CD4-positive, alpha-beta memory T cell (primary cell): Measurements from ENCODE around the gene KLC4. TPM values are rescaled to one million over a fixed set of nuclear protein-coding genes. Genes with fewer than 3 reads are reported as not detected.

Source experiments
- CTCF ChIA-PET: fragments of 350-600 bp; sonication (Branson Sonifier 250); formaldehyde crosslinking; loops from one replicate; lab custom pipeline; 2021; ENCODE audit warnings: inconsistent platforms; ENCODE audit not compliant: partially characterized antibody; lab: Charles Lee
- POLR2A ChIA-PET: fragments of 350-600 bp; sonication (Branson Sonifier 250); formaldehyde crosslinking; loops from one replicate; lab custom pipeline; 2021; ENCODE audit not compliant: partially characterized antibody; lab: Charles Lee
- DNase-seq, 5 donors: peaks; one replicate each; pipeline versions ENCODE4 v3.0.0 to v3.0.0-alpha.2; 2020 to 2022; ENCODE audit warnings: mixed read lengths in 1 of 5
- H3K27ac ChIP-seq: one replicate; pipeline ENCODE4 v1.7.0; 2013; ENCODE audit warnings: low read depth, low read length
- H3K27me3 ChIP-seq: 2 replicates; pipeline ENCODE4 v1.7.0; 2013; ENCODE audit warnings: mild to moderate bottlenecking, low read length, moderate library complexity; ENCODE audit not compliant: insufficient read depth
- H3K36me3 ChIP-seq: 2 replicates; pipeline ENCODE4 v1.7.0; 2013; ENCODE audit warnings: mild to moderate bottlenecking, low read length, moderate library complexity; ENCODE audit not compliant: insufficient read depth
- H3K4me1 ChIP-seq: 2 replicates; pipeline ENCODE4 v1.7.0; 2013; ENCODE audit warnings: mild to moderate bottlenecking, low read length, moderate library complexity; ENCODE audit not compliant: insufficient read depth
- H3K4me3 ChIP-seq, 2 donors: one replicate each; pipeline ENCODE4 v1.7.0; 2013; ENCODE audit warnings: low read length in 2 of 2, mild to moderate bottlenecking in 1 of 2
- H3K9me3 ChIP-seq, 2 donors: one replicate each; pipeline ENCODE4 v1.7.0; 2013; ENCODE audit warnings: low read length in 2 of 2, control low read depth in 1 of 2; ENCODE audit not compliant: control insufficient read depth in 1 of 2
- H3K27ac Mint-ChIP-seq, 7 donors: one replicate each; pipeline ENCODE4 v1.8.0; 2020 to 2021; ENCODE audit warnings: mixed read lengths in 7 of 7, mild to moderate bottlenecking in 6 of 7, inconsistent platforms in 3 of 7, moderate library complexity in 3 of 7
- H3K27me3 Mint-ChIP-seq, 2 donors: one replicate each; pipeline ENCODE4 v1.8.0; 2020 to 2021; ENCODE audit warnings: mixed read lengths in 2 of 2
- H3K36me3 Mint-ChIP-seq, 2 donors: one replicate each; pipeline ENCODE4 v1.8.0; 2020 to 2021; ENCODE audit warnings: mixed read lengths in 2 of 2, inconsistent platforms in 1 of 2, mild to moderate bottlenecking in 1 of 2
- H3K4me1 Mint-ChIP-seq, 4 donors: one replicate each; pipeline ENCODE4 v1.8.0; 2020 to 2021; ENCODE audit warnings: mixed read lengths in 4 of 4, mild to moderate bottlenecking in 1 of 4
- H3K4me3 Mint-ChIP-seq, 8 donors: one replicate each; pipeline ENCODE4 v1.8.0; 2020 to 2021; ENCODE audit warnings: mixed read lengths in 8 of 8, mild to moderate bottlenecking in 7 of 8, moderate library complexity in 6 of 8, inconsistent platforms in 3 of 8
- H3K9me3 Mint-ChIP-seq, 8 donors: one replicate each; pipeline ENCODE4 v1.8.0; 2020 to 2021; ENCODE audit warnings: mixed read lengths in 8 of 8, mild to moderate bottlenecking in 5 of 8, inconsistent platforms in 3 of 8, moderate library complexity in 1 of 8
- intact Hi-C: fragments of 100-400 bp; cut with micrococcal nuclease; formaldehyde crosslinking; loops from one replicate; pipeline ENCODE4 v1.15.1; 2023
- polyA plus RNA-seq, 2 donors: library from polyadenylated mRNA; unstranded; fragments of 300-500 nt; fragmentation: Illumina TruSeq; gene quantifications; one replicate each; pipeline ENCODE4 v1.2.3, GENCODE V29; 2021
- total RNA-seq, 2 experiments: library from RNA; stranded (reverse); gene quantifications; one replicate each; pipeline ENCODE4 v1.2.3, GENCODE V29; 2021

The KLC4 gene
- total and polyA plus RNA-seq, 4 experiments from 2014 or later, result 9.7 to 57.0 (median 31.6) TPM

DNA sequence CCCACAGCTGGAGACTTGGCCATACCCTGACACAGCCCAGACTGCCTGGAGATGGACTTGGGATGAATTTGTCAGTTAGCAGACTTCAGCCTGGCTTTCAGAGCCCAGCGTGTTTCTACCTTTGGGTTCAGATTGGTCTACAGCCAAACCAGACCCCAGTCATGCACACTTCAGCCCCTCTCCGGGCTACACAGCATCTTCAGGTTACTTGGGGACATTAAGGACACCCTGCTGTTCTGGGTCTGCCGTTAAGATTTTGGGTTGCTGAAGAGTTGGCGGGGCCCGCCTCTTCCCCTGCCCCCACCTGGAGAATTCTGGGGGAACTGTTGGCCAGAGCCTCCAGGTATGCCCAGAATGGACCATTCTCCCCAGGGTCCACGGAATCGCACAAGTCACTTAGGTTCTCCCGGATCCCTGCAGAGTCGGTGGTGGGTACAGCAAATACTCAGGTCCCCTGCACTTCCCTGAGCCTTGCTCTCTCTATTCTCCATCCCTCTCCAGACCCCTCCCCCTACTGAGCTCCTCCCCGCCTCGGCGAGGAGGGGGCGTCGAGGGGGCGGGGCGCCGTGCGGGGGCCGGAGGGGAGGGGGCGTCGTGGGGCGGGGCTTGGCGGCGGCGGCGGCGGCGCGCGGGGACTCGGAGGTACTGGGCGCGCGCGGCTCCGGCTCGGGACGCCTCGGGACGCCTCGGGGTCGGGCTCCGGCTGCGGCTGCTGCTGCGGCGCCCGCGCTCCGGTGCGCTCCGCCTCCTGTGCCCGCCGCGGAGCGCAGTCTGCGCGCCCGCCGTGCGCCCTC, 16.4 kb downstream of the KLC4 start, which contains the start of gene PTK7:
Gene PTK7 (plus strand): TSS at position 645 of the 794 bp plus-strand sequence. CDS start 175 bp downstream, outside the sequence.
- peak in 1 of 5 donors; percentile 18 for DNase-seq
- Histone ChIP-seq H3K4me1 (peaks cover 10% of the 10 kb centered on the region), H3K4me3 (peak within 1 kb of the TSS in 1 of 2 donors; percentile 35), H3K27ac (no peak within 1 kb of the TSS), H3K9me3 (no peaks in the 10 kb centered on the region), H3K36me3 (no peaks in the 10 kb centered on the region), H3K27me3 (peaks cover 19% of the 10 kb centered on the region)
- ChIA-PET POLR2A (no interaction called here), CTCF (no interaction called here)
- H3K9me3 Mint-ChIP-seq, result no peaks in the 10 kb centered on the region
- no peak within 1 kb of the TSS for H3K27ac Mint-ChIP-seq
- intact Hi-C loops, result no loop called here
- H3K4me1 Mint-ChIP-seq, result peaks cover 0 to 10% (median 4%) of the 10 kb centered on the region in 4 donors
- peaks cover 20 to 32% of the 10 kb centered on the region in 2 donors for H3K36me3 Mint-ChIP-seq
- peak within 1 kb of the TSS; percentile 33 to 69 (median 64) for H3K4me3 Mint-ChIP-seq
- peaks cover 8 to 15% of the 10 kb centered on the region in 2 donors for H3K27me3 Mint-ChIP-seq

DNA sequence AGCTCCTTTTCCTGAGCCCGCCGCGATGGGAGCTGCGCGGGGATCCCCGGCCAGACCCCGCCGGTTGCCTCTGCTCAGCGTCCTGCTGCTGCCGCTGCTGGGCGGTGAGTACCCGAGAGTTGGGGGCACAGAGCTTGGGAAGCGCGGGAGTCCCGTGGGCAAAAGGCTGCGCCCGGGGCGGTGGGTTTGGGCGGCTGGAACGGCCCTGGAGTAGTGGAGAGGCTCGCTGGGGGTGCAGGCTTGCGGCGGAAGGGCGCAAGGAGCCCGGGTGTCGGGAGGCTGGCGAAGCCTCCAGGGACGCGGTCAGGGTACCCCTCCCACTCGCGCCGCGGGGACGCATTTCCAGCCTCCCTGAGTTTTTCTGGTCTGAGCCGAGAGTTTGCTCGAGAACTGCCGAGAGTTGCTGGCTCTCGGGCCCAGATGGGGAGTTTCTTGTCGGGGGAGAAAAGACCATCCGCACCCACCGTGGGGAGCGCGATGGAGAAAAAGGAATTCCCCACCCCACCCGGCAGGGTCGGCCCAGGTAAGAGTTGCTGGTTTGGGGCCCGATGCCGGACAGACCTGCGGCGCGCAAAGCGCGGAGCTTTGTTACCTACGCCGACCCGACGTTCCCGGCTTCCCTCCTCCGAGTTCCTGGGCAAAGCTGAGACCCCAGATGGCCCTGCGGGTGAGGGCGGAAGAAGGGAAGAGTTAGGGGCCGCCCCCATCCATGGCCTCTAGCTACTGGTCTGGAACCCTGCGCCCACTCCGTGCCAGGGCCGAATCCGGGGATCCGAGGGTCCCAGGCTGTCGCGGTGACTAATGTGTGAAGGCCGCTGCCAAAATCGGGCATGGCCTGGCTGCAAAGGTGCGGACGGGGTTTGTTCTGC, 17.3 kb downstream of the KLC4 start:
- Mint-ChIP-seq H3K4me3 (peak overlapping the region; percentile 24 to 69 (median 57)), H3K4me1 (peaks cover 0 to 10% (median 4%) of the 10 kb centered on the region in 4 donors), H3K27me3 (peaks cover 8 to 17% of the 10 kb centered on the region in 2 donors), H3K9me3 (no peaks in the 10 kb centered on the region), H3K27ac (no peak overlapping the region), H3K36me3 (peaks cover 20 to 25% of the 10 kb centered on the region in 2 donors)
- ChIA-PET CTCF (interaction anchor here (1.0 kb wide), 1 partner anchor 11 kb away, joined by 6 read pairs; no protein-coding TSS in a partner anchor), POLR2A (interaction anchor here (1.4 kb wide), 1 partner anchor 18 kb away, joined by 5 read pairs; the partner anchor contains the start of genes KLC4 and MRPL2)
- H3K36me3 ChIP-seq, result no peaks in the 10 kb centered on the region
- H3K27me3 ChIP-seq, result peaks cover 19% of the 10 kb centered on the region
- H3K4me3 ChIP-seq, result peak overlapping the region in 1 of 2 donors; percentile 35
- intact Hi-C loops, result no loop called here
- peaks cover 10% of the 10 kb centered on the region for H3K4me1 ChIP-seq
- no peaks in the 10 kb centered on the region for H3K9me3 ChIP-seq
- H3K27ac ChIP-seq, result no peak overlapping the region
- DNase-seq, result no peak

DNA sequence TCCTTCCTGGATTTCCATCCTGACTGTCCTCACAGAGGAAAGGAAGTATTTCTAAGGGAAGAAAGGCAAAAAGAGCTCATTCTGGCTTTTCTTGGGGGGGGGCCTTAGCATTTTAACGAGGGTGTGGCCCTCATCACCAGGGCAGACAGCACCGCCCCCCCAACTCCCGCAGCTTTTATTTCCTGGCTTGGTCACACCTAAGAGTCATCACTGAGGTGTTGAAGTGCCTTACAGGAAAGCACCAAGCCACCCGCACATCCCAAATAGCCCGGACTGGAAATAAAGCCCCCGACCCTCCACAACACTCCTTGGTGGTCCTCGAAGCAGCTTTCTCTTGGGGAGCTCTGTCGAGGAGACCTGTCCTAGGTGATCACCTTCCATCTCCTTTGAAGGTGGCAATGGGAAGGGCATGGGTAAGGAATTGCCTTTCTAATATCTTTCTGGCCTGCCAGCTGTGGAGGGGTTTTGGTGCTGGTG, 17.9 kb downstream of the KLC4 start:
- ChIA-PET POLR2A (interaction anchor here (1.4 kb wide), 1 partner anchor 18 kb away, joined by 5 read pairs; the partner anchor contains the start of genes KLC4 and MRPL2), CTCF (interaction anchor here (1.0 kb wide), 1 partner anchor 10 kb away, joined by 6 read pairs; no protein-coding TSS in a partner anchor)
- H3K27ac Mint-ChIP-seq, result no peak overlapping the region
- H3K4me3 ChIP-seq, result peak overlapping the region in 1 of 2 donors; percentile 35
- peak overlapping the region in 6 of 8 donors; percentile 28 to 66 (median 47) for H3K4me3 Mint-ChIP-seq
- intact Hi-C loops, result no loop called here
- H3K9me3 Mint-ChIP-seq, result no peaks in the 10 kb centered on the region
- H3K36me3 ChIP-seq, result no peaks in the 10 kb centered on the region
- peaks cover 0 to 10% (median 4%) of the 10 kb centered on the region in 4 donors for H3K4me1 Mint-ChIP-seq
- no peak overlapping the region for H3K27ac ChIP-seq
- peaks cover 14 to 19% of the 10 kb centered on the region in 2 donors for H3K36me3 Mint-ChIP-seq
- peaks cover 19% of the 10 kb centered on the region for H3K27me3 ChIP-seq
- DNase-seq, result no peak
- H3K27me3 Mint-ChIP-seq, result peaks cover 8 to 17% of the 10 kb centered on the region in 2 donors
- no peaks in the 10 kb centered on the region for H3K9me3 ChIP-seq
- peaks cover 10% of the 10 kb centered on the region for H3K4me1 ChIP-seq

DNA sequence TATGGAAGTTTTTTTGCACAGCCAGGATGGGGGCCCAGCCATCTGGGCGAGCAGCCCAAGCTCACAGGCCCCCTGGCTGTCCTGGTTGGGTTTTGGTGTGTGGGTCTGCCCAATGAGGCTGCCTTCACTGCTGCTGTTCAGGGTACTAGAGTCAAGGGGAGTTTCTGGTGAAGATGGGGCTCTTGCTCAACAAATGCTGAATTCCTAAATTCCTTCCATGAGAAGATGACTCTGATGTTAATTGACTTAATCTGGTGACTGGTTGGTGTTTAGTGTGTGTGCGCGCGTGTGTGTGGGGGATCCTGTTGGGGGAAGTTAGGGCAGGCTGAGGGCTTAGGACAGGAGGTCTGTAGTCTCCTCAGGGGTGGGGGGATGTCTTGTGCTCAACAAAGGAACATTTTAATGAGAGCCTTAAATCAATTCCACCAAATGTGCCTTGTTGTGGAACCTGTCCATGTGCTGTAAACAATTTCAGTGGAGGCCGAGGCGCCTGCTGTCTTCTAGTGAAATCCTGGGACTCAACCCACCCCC, 18.6 kb downstream of the KLC4 start:
- peaks cover 19% of the 10 kb centered on the region for H3K27me3 ChIP-seq
- Mint-ChIP-seq H3K36me3 (peaks cover 7 to 12% of the 10 kb centered on the region in 2 donors), H3K27me3 (peaks cover 8 to 17% of the 10 kb centered on the region in 2 donors), H3K4me1 (peaks cover 0 to 10% (median 4%) of the 10 kb centered on the region in 4 donors), H3K27ac (no peak overlapping the region), H3K9me3 (no peaks in the 10 kb centered on the region), H3K4me3 (peak overlapping the region in 4 of 8 donors; percentile 10 to 67 (median 47))
- no peak for DNase-seq
- H3K27ac ChIP-seq, result no peak overlapping the region
- ChIA-PET POLR2A (no interaction called here), CTCF (interaction anchor here (1.0 kb wide), 1 partner anchor 9 kb away, joined by 6 read pairs; no protein-coding TSS in a partner anchor)
- H3K9me3 ChIP-seq, result no peaks in the 10 kb centered on the region
- H3K36me3 ChIP-seq, result no peaks in the 10 kb centered on the region
- H3K4me3 ChIP-seq, result no peak overlapping the region
- intact Hi-C loops, result no loop called here
- H3K4me1 ChIP-seq, result peaks cover 10% of the 10 kb centered on the region

DNA sequence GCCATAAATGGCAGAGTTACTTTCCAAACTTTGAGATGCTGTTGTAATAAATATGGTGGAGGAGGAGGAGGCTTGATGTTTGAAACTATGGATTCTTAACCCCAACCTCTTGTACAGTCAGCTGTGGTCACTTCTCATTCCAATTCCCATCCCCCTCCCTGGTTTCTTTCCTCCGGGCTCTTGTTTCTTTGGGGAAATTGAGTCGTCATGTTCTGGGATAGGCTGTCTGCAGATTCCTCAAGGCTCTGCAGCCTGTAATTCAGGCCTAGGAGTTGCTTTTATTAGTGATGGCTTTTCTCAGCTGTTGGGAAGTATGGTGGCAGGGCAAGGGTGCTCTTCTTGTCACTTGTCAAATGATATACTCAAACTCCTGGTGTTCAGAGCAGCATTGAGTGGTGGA, 19.3 kb downstream of the KLC4 start:
- ChIA-PET POLR2A (no interaction called here), CTCF (interaction anchor here (1.0 kb wide), 1 partner anchor 12 kb away, joined by 3 read pairs; no protein-coding TSS in a partner anchor)
- Histone ChIP-seq H3K27ac (no peak overlapping the region), H3K9me3 (no peaks in the 10 kb centered on the region), H3K4me1 (peaks cover 10% of the 10 kb centered on the region), H3K36me3 (no peaks in the 10 kb centered on the region), H3K4me3 (no peak overlapping the region), H3K27me3 (peaks cover 19% of the 10 kb centered on the region)
- H3K9me3 Mint-ChIP-seq, result no peaks in the 10 kb centered on the region
- H3K27me3 Mint-ChIP-seq, result peaks cover 8 to 18% of the 10 kb centered on the region in 2 donors
- H3K4me1 Mint-ChIP-seq, result peaks cover 0 to 10% (median 4%) of the 10 kb centered on the region in 4 donors
- intact Hi-C loops, result no loop called here
- H3K4me3 Mint-ChIP-seq, result peak overlapping the region in 1 of 8 donors; percentile 11
- peaks cover 5 to 6% of the 10 kb centered on the region in 2 donors for H3K36me3 Mint-ChIP-seq
- H3K27ac Mint-ChIP-seq, result no peak overlapping the region
- DNase-seq, result no peak

DNA sequence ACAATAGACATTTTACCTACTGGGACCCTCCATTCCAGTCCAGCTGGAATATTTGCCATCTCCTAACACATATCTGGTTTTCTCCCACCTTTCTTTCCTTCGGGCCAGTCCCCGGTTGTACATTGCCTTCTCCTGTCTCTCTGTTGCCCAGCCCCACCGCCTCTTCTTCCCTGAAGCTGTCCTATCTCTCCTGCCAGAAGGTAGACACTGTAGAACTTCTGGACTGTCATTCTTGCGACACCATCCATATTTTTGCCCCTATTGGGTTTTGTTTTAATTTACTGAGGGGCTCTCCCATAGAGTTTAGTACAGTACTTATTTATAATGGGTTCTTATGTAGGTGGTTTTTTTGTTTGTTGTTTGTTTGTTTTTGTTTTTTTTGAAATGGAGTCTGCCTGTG, 21.6 kb downstream of the KLC4 start:
- H3K36me3 ChIP-seq, result no peaks in the 10 kb centered on the region
- intact Hi-C loops, result no loop called here
- H3K4me1 ChIP-seq, result peaks cover 10% of the 10 kb centered on the region
- Mint-ChIP-seq H3K27ac (no peak overlapping the region), H3K27me3 (peaks cover 12 to 18% of the 10 kb centered on the region in 2 donors), H3K36me3 (no peaks in the 10 kb centered on the region), H3K9me3 (no peaks in the 10 kb centered on the region), H3K4me1 (peaks cover 0 to 10% (median 4%) of the 10 kb centered on the region in 4 donors), H3K4me3 (no peak overlapping the region)
- H3K27ac ChIP-seq, result no peak overlapping the region
- no peak overlapping the region for H3K4me3 ChIP-seq
- peaks cover 15% of the 10 kb centered on the region for H3K27me3 ChIP-seq
- ChIA-PET CTCF (interaction anchor here (0.8 kb wide), 1 partner anchor 62 kb away, joined by 3 read pairs; no protein-coding TSS in a partner anchor), POLR2A (no interaction called here)
- no peaks in the 10 kb centered on the region for H3K9me3 ChIP-seq
- no peak for DNase-seq
